HG03575 (cell line): ENCODE results near the gene SCUBE1.

Experiments
- ATAC-seq: cut with Tn5 transposase; IDR thresholded peaks from one replicate; pipeline ENCODE4 v1.9.1; 2021; ENCODE audit not compliant: unreplicated experiment, insufficient number of reproducible peaks, low FRiP score; ENCODE audit errors: extremely low read depth

Gene SCUBE1

GRCh38 chr22:43249789-43250471 is 93.2 kb downstream of the SCUBE1 start:
- no peak for ATAC-seq

GRCh38 chr22:43247546-43248260 is 95.5 kb downstream of the SCUBE1 start:
- ATAC-seq, result no peak

GRCh38 chr22:43246188-43246587 is 97.0 kb downstream of the SCUBE1 start:
- no peak for ATAC-seq

GRCh38 chr22:43245717-43246116 is 97.5 kb downstream of the SCUBE1 start:
- ATAC-seq, result no peak

- ATAC-seq, result no peak
Measured at GRCh38 chr22:43244803-43245527, 98.2 kb downstream of the SCUBE1 start.

- no peak for ATAC-seq
Measured at GRCh38 chr22:43244402-43244801, 98.8 kb downstream of the SCUBE1 start.

GRCh38 chr22:43243324-43243723 is 99.8 kb downstream of the SCUBE1 start:
- ATAC-seq, result no peak

- ATAC-seq, result no peak
Measured at GRCh38 chr22:43242627-43243026, 100.5 kb downstream of the SCUBE1 start.

- no peak for ATAC-seq
Measured at GRCh38 chr22:43241699-43242386, 101.3 kb downstream of the SCUBE1 start.

- ATAC-seq, result no peak
Measured at GRCh38 chr22:43241138-43241597, 102.0 kb downstream of the SCUBE1 start.

- ATAC-seq, result no peak
Measured at GRCh38 chr22:43240614-43241013, 102.6 kb downstream of the SCUBE1 start.

GRCh38 chr22:43239956-43240355 is 103.2 kb downstream of the SCUBE1 start:
- ATAC-seq, result no peak

- no peak for ATAC-seq
Measured at GRCh38 chr22:43239193-43239780, 103.9 kb downstream of the SCUBE1 start.

- no peak for ATAC-seq
Measured at GRCh38 chr22:43238526-43239006, 104.6 kb downstream of the SCUBE1 start.

- ATAC-seq, result no peak
Measured at GRCh38 chr22:43237280-43237679, 105.9 kb downstream of the SCUBE1 start.

- no peak for ATAC-seq
Measured at GRCh38 chr22:43236411-43237166, 106.6 kb downstream of the SCUBE1 start.

- ATAC-seq, result no peak
Measured at GRCh38 chr22:43235445-43236409, 107.4 kb downstream of the SCUBE1 start.
